GM12878 (cell line): ENCODE measurements around the gene ZNF668. TPM values are rescaled to one million over a fixed set of nuclear protein-coding genes. Genes with fewer than 3 reads are reported as not detected.

Experiments used
- ATAC-seq: fragments of 200-7000 bp; cut with Tn5 transposase; 3 replicates; pipeline ENCODE4 v1.9.1; 2020; ENCODE audit warnings: mild to moderate bottlenecking, moderate library complexity
- BruUV-seq: library from RNA; stranded (reverse); fragments of 400-500 nt; replicated peaks from 2 replicates; lab custom pipeline; 2021; lab: Mats Ljungman, UMichigan
- CTCF ChIA-PET: fragments of 300-600 bp; sonication (Branson Sonifier 250); formaldehyde crosslinking; extraction: SDS; loops from one replicate; lab custom pipeline; 2021; ENCODE audit warnings: inconsistent platforms; lab: Yijun Ruan, JAX
- POLR2A ChIA-PET: fragments of 350-600 bp; formaldehyde crosslinking; extraction: SDS; loops from one replicate; lab custom pipeline; 2021; ENCODE audit warnings: inconsistent platforms; lab: Charles Lee
- RAD21 ChIA-PET: fragments of 300-600 bp; sonication (Branson Sonifier 250); formaldehyde crosslinking; loops from one replicate; lab custom pipeline; 2023; ENCODE audit warnings: antibody characterized with exemption; ENCODE audit not compliant: unreplicated experiment; lab: Charles Lee
- SMC1A ChIA-PET: fragments of 300-600 bp; sonication (Branson Sonifier 250); formaldehyde crosslinking; loops from one replicate; lab custom pipeline; 2023; ENCODE audit not compliant: unreplicated experiment, uncharacterized antibody; lab: Charles Lee
- DNase-seq: peaks from one replicate; pipeline ENCODE4 v3.0.0-alpha.2; 2011; ENCODE audit warnings: low read depth, low spot score
- FAIRE-seq: peaks from 3 replicates; lab custom pipeline; 2011; peaks lifted over from hg19 to GRCh38; lab: Jason Lieb, UNC
- H2AFZ ChIP-seq: 2 replicates; pipeline ENCODE4 v1.6.0; 2011; ENCODE audit warnings: low read depth, low read length, control low read depth; ENCODE audit not compliant: control insufficient read depth
- H3K27ac ChIP-seq: 2 replicates; pipeline ENCODE4 v1.5.1; 2011; ENCODE audit warnings: control low read depth; ENCODE audit not compliant: control insufficient read depth, insufficient read depth
- H3K27me3 ChIP-seq, 2 experiments: replicated peaks in 1 of 2; 2 replicates each; pipeline versions ENCODE4 v1.6.0 to v1.6.1; 2011; ENCODE audit warnings: low read length in 1 of 2; ENCODE audit not compliant: control insufficient read depth in 2 of 2, insufficient read depth in 2 of 2
- H3K36me3 ChIP-seq, 2 experiments: 2 replicates each; pipeline ENCODE4 v1.5.1; 2011; ENCODE audit warnings: low read length in 1 of 2; ENCODE audit not compliant: control insufficient read depth in 2 of 2, insufficient read depth in 2 of 2
- H3K4me1 ChIP-seq: 2 replicates; pipeline ENCODE4 v1.6.1; 2011; ENCODE audit warnings: mild to moderate bottlenecking, low read length, moderate library complexity, mixed read lengths; ENCODE audit not compliant: control insufficient read depth, insufficient read depth
- H3K4me2 ChIP-seq: 2 replicates; pipeline ENCODE4 v1.6.0; 2011; ENCODE audit warnings: control low read depth; ENCODE audit not compliant: control insufficient read depth, insufficient read depth
- H3K4me3 ChIP-seq: fragments of 200-600 bp; sonication (generic); 2 replicates; pipeline ENCODE4 v1.5.1; 2016
- H3K79me2 ChIP-seq: 2 replicates; pipeline ENCODE4 v1.6.0; 2011; ENCODE audit warnings: low read length; ENCODE audit not compliant: control insufficient read depth, insufficient read depth
- H3K9ac ChIP-seq: 2 replicates; pipeline ENCODE4 v1.8.0; 2011; ENCODE audit warnings: low read length, control low read depth, mixed read lengths; ENCODE audit not compliant: control insufficient read depth, insufficient read depth
- H3K9me3 ChIP-seq: replicated peaks from 3 replicates; pipeline ENCODE4 v1.5.1; 2011; ENCODE audit warnings: mild to moderate bottlenecking, low read length; ENCODE audit not compliant: control insufficient read depth, insufficient read depth
- H4K20me1 ChIP-seq: 2 replicates; pipeline ENCODE4 v1.6.0; 2011; ENCODE audit not compliant: control insufficient read depth, insufficient read depth
- ATF7 ChIP-seq: fragments of 450-650 bp; IDR thresholded peaks from 2 replicates; pipeline ENCODE4 v1.6.1; 2016; ENCODE audit warnings: low read depth, mild to moderate bottlenecking
- BACH1 ChIP-seq: fragments of 450-650 bp; IDR thresholded peaks from 2 replicates; pipeline ENCODE4 v1.6.1; 2017; ENCODE audit warnings: mild to moderate bottlenecking, borderline replicate concordance
- BCLAF1 ChIP-seq: fragments of 450-650 bp; IDR thresholded peaks from 2 replicates; pipeline ENCODE4 v1.6.1; 2017; ENCODE audit warnings: antibody characterized with exemption, mild to moderate bottlenecking, moderate library complexity
- CREM ChIP-seq: IDR thresholded peaks from 2 replicates; pipeline ENCODE4 v1.6.1; 2014; ENCODE audit warnings: antibody characterized with exemption, low read depth
- CUX1 ChIP-seq: IDR thresholded peaks from 2 replicates; pipeline ENCODE4 v1.6.1; 2012; ENCODE audit warnings: improper control_type of control experiment, low read depth, low read length; ENCODE audit not compliant: insufficient replicate concordance
- EZH2 ChIP-seq: IDR thresholded peaks from 2 replicates; pipeline ENCODE4 v1.6.1; 2012; ENCODE audit warnings: low read depth, mild to moderate bottlenecking, control low read depth, inconsistent platforms, low read length, borderline replicate concordance; ENCODE audit not compliant: control insufficient read depth
- HDAC2 ChIP-seq: fragments of 200-600 bp; sonication (generic); IDR thresholded peaks from 2 replicates; pipeline ENCODE4 v1.6.1; 2017
- RB1 ChIP-seq: fragments of 450-650 bp; formaldehyde crosslinking; IDR thresholded peaks from 2 replicates; pipeline ENCODE4 v1.6.1; 2017; ENCODE audit warnings: mild to moderate bottlenecking, borderline replicate concordance
- ZNF687 ChIP-seq: fragments of 450-650 bp; IDR thresholded peaks from 2 replicates; pipeline ENCODE4 v1.6.1; 2017; ENCODE audit warnings: mild to moderate bottlenecking, moderate library complexity
- WGBS: methylation state at CpG from one replicate; pipeline ENCODE4 v1.1.6; 2016; ENCODE audit warnings: low lambda C conversion rate; ENCODE audit not compliant: insufficient replicate concordance, insufficient coverage; ENCODE audit errors: missing lambda C conversion rate; 5-methylcytosine and 5-hydroxymethylcytosine counted together
- in situ Hi-C: fragments of 300-500 bp; cut with MboI; formaldehyde crosslinking; loops from 9 replicates; pipeline ENCODE4 v1.14.3; 2018; ENCODE audit warnings: mixed read lengths
- intact Hi-C: fragments of 100-400 bp; cut with micrococcal nuclease; formaldehyde crosslinking; loops from one replicate; pipeline ENCODE4 v1.14.2; 2022; ENCODE audit not compliant: unreplicated experiment
- polyA plus RNA-seq, 11 experiments: library from polyadenylated mRNA; depleted of rRNA in 4 of 11; unstranded in 6 of 11; stranded (reverse) in 5 of 11; fragments of >200 nt; fragmentation: Nextera tagmentation in 4 of 11; fragmentation: Illumina TruSeq in 1 of 11; extraction: Ambion mirVana in 4 of 11; extraction: Trizol in 1 of 11; gene quantifications; 1 replicate in 1 of 11; 2 replicates in 10 of 11; pipeline versions ENCODE4 v1.2.1 to v1.2.3, GENCODE V29; 2011 to 2016; ENCODE audit warnings: inconsistent platforms in 2 of 11, missing spikeins in 2 of 11, low read depth in 1 of 11
- total RNA-seq, 4 experiments: library from RNA; depleted of rRNA in 3 of 4; stranded (reverse); fragments of >200 nt in 3 of 4; fragmentation: Illumina TruSeq in 1 of 4; extraction: Trizol in 1 of 4; gene quantifications; 2 replicates each; pipeline versions ENCODE4 v1.2.1 to v1.2.3, GENCODE V29; 2013 to 2021

Gene ZNF668
- total and polyA plus RNA-seq, 10 of the 15 experiments (the other 5 are each of a cell fraction or from before 2014, with no cell fraction given): 0.05 to 20.7 (median 10.0) TPM; not detected in 1

GRCh38 chr16:31077024-31077423 lies 3.0 kb upstream of the ZNF668 start:
- no peak for FAIRE-seq
- Histone ChIP-seq H3K4me2 (no peak overlapping the region), H4K20me1 (no peaks in the 10 kb centered on the region), H3K4me1 (no peaks in the 10 kb centered on the region; the same call in 1 of the 2 replicates), H3K36me3 (peaks cover 8 to 14% of the 10 kb centered on the region in 2 experiments; a peak in 3 of 4 replicates), H3K27me3 (no peaks in the 10 kb centered on the region), H2AFZ (no peak overlapping the region), H3K4me3 (no peak overlapping the region), H3K9me3 (no peaks in the 10 kb centered on the region), H3K79me2 (peaks cover 33% of the 10 kb centered on the region), H3K27ac (no peak overlapping the region), H3K9ac (no peak overlapping the region)
- POLR2A ChIA-PET: no interaction called here
- RAD21 ChIA-PET: no interaction called here
- in situ Hi-C loops: no loop called here
- BruUV-seq: no TSS peak
- 97% methylated on average over 13 of the region's 13 CpGs for WGBS
- DNase-seq: no peak
- ATAC-seq: no peak
- CTCF ChIA-PET: interaction anchor here (0.6 kb wide), 2 partner anchors 92 to 104 kb away, joined by 3 to 5 read pairs; no protein-coding TSS in a partner anchor
- SMC1A ChIA-PET: no interaction called here
- intact Hi-C loops: loop anchor here (10.0 kb wide), 1 partner anchor 82 kb away; no protein-coding TSS in a partner anchor
- TF ChIP-seq RB1 (no peak), ZNF687 (no peak), ATF7 (no peak), CREM (no peak), BCLAF1 (no peak), HDAC2 (no peak), CUX1 (no peak), BACH1 (no peak), EZH2 (no peak)
